ENCODE data around the gene CNNM1.

DNA sequence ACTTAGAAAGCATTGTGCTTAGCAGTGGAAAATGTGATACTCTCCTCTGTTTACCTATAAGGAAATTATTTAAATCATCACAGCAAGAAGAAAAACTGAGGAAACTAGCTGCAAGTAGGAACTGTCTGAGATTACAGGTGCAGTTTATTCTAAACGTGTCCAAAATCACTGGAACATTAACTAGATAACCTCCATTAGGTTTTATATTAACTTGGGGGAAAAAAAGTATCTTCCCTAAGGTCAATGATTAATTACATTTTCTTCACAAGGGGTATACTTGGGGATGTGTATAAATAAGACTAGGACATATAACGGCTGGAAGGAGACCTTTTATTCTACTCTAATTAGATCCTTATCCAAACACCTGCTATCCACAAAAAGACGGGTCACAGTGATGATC is 97.5 kb downstream of the CNNM1 start:
- TF ChIP-seq, protein P1, sequence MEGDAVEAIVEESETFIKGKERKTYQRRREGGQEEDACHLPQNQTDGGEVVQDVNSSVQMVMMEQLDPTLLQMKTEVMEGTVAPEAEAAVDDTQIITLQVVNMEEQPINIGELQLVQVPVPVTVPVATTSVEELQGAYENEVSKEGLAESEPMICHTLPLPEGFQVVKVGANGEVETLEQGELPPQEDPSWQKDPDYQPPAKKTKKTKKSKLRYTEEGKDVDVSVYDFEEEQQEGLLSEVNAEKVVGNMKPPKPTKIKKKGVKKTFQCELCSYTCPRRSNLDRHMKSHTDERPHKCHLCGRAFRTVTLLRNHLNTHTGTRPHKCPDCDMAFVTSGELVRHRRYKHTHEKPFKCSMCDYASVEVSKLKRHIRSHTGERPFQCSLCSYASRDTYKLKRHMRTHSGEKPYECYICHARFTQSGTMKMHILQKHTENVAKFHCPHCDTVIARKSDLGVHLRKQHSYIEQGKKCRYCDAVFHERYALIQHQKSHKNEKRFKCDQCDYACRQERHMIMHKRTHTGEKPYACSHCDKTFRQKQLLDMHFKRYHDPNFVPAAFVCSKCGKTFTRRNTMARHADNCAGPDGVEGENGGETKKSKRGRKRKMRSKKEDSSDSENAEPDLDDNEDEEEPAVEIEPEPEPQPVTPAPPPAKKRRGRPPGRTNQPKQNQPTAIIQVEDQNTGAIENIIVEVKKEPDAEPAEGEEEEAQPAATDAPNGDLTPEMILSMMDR (IDR thresholded peaks at IDR 0.05; ENCODE audit: low read depth, low read length, poor library complexity, severe bottlenecking), result no peak
- TF ChIP-seq EZH2phosphoT487 (IDR thresholded peaks at IDR 0.05; ENCODE audit: borderline replicate concordance, low read length), result no peak
